Skeletal muscle tissue (tissue), 4 donors: ENCODE data around the gene SIM1. TPM values are rescaled to one million over a fixed set of nuclear protein-coding genes. Genes with fewer than 3 reads are reported as not detected.
"Not testable (repeated sequence)": the region's sequence is repeated elsewhere in the genome, so short reads cannot be mapped to it uniquely, and the experiment has no call there.

Experiments
- H3K27ac ChIP-seq: one replicate; pipeline ENCODE4 v1.7.0; 2013; ENCODE audit warnings: mild to moderate bottlenecking, low read depth, low read length, inconsistent platforms
- H3K27me3 ChIP-seq, 3 donors: one replicate each; pipeline ENCODE4 v1.7.0; 2013; ENCODE audit warnings: low read length in 3 of 3; ENCODE audit not compliant: control insufficient read depth in 3 of 3, insufficient read depth in 3 of 3
- H3K36me3 ChIP-seq, 3 donors: one replicate each; pipeline ENCODE4 v1.7.0; 2013; ENCODE audit warnings: low read length in 3 of 3; ENCODE audit not compliant: control insufficient read depth in 3 of 3, insufficient read depth in 3 of 3
- H3K4me1 ChIP-seq, 3 donors: one replicate each; pipeline ENCODE4 v1.7.0; 2013; ENCODE audit warnings: low read length in 3 of 3, mild to moderate bottlenecking in 3 of 3; ENCODE audit not compliant: control insufficient read depth in 3 of 3, insufficient read depth in 3 of 3
- H3K4me3 ChIP-seq, 3 donors: one replicate each; pipeline ENCODE4 v1.7.0; 2013; ENCODE audit warnings: low read length in 3 of 3
- H3K9ac ChIP-seq, 3 donors: one replicate each; pipeline ENCODE4 v1.7.0; 2013; ENCODE audit warnings: low read length in 3 of 3, mild to moderate bottlenecking in 3 of 3, moderate library complexity in 2 of 3, low read depth in 1 of 3
- H3K9me3 ChIP-seq, 3 donors: one replicate each; pipeline ENCODE4 v1.7.0; 2013; ENCODE audit warnings: low read length in 3 of 3; ENCODE audit not compliant: control insufficient read depth in 3 of 3
- total RNA-seq: library from RNA; depleted of rRNA; stranded (reverse); fragments of >200 nt; gene quantifications from one replicate; pipeline ENCODE4 v1.2.3, GENCODE V29; 2014
- donor health status: Osteomylitis.

Gene SIM1
- total RNA-seq, 1 donor from 2014 or later = 1.6 TPM

DNA sequence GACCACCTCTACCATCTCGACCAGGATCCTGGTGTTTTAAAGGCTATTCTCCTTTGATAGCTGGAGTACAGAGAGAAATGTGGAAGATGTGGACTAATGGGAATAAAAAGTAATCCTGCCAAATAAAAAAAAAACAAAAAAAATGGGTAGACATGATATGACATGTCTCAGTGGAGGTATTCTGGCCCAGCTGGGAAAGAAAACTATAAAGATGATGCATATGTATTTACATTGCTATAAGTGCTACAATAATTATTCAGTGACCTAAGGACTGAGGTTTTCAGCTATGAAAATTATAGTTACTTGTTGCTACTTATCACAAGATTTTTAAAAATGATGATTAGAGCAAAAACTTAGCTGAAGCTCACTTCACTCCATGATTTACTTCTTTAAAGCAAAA lies 101.1 kb downstream of the SIM1 start:
- Histone ChIP-seq H3K4me1 (no peaks in the 10 kb centered on the region), H3K9me3 (peaks cover 0 to 2% (median 0%) of the 10 kb centered on the region in 3 donors), H3K9ac (no peak overlapping the region), H3K36me3 (no peaks in the 10 kb centered on the region), H3K27ac (no peak overlapping the region), H3K4me3 (no peak overlapping the region), H3K27me3 (no peaks in the 10 kb centered on the region)

DNA sequence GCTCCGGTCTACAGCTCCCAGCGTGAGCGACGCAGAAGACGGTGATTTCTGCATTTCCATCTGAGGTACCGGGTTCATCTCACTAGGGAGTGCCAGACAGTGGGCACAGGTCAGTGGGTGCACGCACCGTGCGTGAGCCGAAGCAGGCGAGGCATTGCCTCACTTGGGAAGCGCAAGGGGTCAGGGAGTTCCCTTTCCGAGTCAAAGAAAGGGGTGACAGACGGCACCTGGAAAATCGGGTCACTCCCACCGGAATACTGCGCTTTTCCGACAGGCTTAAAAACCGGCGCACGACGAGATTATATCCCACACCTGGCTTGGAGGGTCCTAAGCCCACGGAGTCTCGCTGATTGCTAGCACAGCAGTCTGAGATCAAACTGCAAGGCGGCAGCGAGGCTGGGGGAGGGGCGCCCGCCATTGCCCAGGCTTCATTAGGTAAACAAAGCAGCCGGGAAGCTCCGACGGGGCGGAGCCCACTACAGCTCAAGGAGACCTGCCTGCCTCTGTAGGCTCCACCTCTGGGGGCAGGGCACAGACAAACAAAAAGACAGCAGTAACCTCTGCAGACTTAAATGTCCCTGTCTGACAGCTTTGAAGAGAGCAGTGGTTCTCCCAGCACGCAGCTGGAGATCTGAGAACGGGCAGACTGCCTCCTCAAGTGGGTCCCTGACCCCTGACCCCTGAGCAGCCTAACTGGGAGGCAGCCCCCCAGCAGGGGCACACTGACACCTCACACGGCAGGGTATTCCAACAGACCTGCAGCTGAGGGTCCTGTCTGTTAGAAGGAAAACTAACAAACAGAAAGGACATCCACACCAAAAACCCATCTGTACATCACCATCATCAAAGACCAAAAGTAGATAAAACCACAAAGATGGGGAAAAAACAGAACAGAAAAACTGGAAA lies 109.7 kb downstream of the SIM1 start:
- not testable (repeated sequence) for H3K4me3 ChIP-seq, H3K9me3 ChIP-seq, H3K36me3 ChIP-seq, H3K27me3 ChIP-seq, H3K9ac ChIP-seq, H3K4me1 ChIP-seq, H3K27ac ChIP-seq

DNA sequence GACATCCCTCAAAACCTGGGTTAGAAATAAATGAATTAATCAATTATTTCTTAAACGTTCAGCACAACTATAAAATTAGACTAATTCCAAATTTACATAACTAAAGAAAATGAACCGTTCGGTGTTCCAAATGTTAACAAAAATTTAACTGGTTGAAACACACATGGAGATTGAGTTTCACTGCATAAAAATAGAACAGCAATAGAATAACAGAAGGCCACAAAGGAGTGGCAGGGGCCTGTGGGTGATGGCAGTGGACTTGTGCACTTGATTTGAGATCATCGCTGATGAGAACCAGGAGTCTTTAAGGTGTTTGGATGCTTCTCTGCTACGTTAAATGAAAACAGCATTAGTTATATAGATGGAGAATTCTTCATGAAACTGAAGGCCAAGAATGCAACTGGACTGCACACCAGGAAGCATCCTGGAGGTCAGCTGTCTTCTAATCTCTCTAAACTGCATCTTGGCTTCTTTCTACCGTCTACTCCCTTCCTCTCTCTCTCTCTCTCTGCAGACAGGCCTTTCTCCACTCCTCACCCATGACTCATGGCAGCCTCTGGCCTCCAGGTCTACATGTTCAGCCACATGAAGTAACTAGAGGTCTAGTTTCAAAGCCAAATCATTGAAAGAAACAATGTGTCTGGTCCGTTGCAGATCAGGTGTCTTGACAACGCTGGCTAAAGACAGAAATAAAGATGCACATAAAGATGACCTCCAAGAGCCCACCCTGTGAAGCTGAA lies 111.3 kb downstream of the SIM1 start:
- H3K4me3 ChIP-seq = no peak overlapping the region

GRCh38 chr6:100350139-100350538 lies 114.6 kb downstream of the SIM1 start:
- Histone ChIP-seq H3K9ac (no peak overlapping the region), H3K27me3 (no peaks in the 10 kb centered on the region), H3K4me3 (no peak overlapping the region), H3K9me3 (no peaks in the 10 kb centered on the region), H3K27ac (no peak overlapping the region), H3K36me3 (no peaks in the 10 kb centered on the region), H3K4me1 (peaks cover 0 to 8% (median 4%) of the 10 kb centered on the region in 3 donors)

More for the DNA sequence above, 111.3 kb downstream of the SIM1 start:
- peaks cover 0 to 5% (median 4%) of the 10 kb centered on the region in 3 donors for H3K4me1 ChIP-seq
- H3K9me3 ChIP-seq = no peaks in the 10 kb centered on the region
- no peak overlapping the region for H3K9ac ChIP-seq
- no peak overlapping the region for H3K27ac ChIP-seq
- no peaks in the 10 kb centered on the region for H3K36me3 ChIP-seq
- H3K27me3 ChIP-seq = no peaks in the 10 kb centered on the region

GRCh38 chr6:100349366-100349765 lies 115.4 kb downstream of the SIM1 start:
- no peaks in the 10 kb centered on the region for H3K27me3 ChIP-seq
- H3K4me1 ChIP-seq = peaks cover 0 to 8% (median 7%) of the 10 kb centered on the region in 3 donors

GRCh38 chr6:100347901-100348550 lies 116.7 kb downstream of the SIM1 start:
- no peak overlapping the region for H3K27ac ChIP-seq
- H3K9me3 ChIP-seq = no peaks in the 10 kb centered on the region
- H3K4me1 ChIP-seq = peaks cover 0 to 13% (median 10%) of the 10 kb centered on the region in 3 donors
- no peak overlapping the region for H3K9ac ChIP-seq
- H3K27me3 ChIP-seq = no peaks in the 10 kb centered on the region
- H3K4me3 ChIP-seq = no peak overlapping the region
- no peaks in the 10 kb centered on the region for H3K36me3 ChIP-seq

More at GRCh38 chr6:100349366-100349765, 115.4 kb downstream of the SIM1 start:
- Histone ChIP-seq H3K4me3 (no peak overlapping the region), H3K36me3 (no peaks in the 10 kb centered on the region), H3K9me3 (no peaks in the 10 kb centered on the region), H3K9ac (no peak overlapping the region), H3K27ac (no peak overlapping the region)

DNA sequence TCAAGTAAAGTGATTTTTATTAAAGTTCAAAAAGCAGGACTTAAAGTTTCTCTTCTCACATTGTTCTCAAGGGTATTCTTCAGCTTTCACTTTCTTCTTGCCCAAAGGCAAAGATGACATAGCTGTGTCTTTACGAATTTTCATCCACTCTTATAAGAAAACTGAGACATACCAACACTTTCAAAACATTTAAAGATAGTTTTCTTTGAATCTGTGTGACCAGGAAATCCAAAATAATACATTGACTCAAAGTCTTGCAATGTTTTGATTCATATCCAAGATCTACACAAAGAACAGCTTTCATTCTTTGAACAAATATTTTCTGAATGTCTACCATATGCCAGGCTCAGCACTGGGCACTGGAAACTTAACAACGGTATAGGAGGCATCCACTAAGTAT lies 117.9 kb downstream of the SIM1 start:
- no peak overlapping the region for H3K4me3 ChIP-seq
- H3K9me3 ChIP-seq = no peaks in the 10 kb centered on the region
- H3K9ac ChIP-seq = no peak overlapping the region
- no peak overlapping the region for H3K27ac ChIP-seq
- no peaks in the 10 kb centered on the region for H3K27me3 ChIP-seq
- H3K4me1 ChIP-seq = peaks cover 2 to 16% (median 10%) of the 10 kb centered on the region in 3 donors
- no peaks in the 10 kb centered on the region for H3K36me3 ChIP-seq

- Histone ChIP-seq H3K4me1 (peaks cover 2 to 16% (median 10%) of the 10 kb centered on the region in 3 donors), H3K4me3 (no peak overlapping the region), H3K36me3 (no peaks in the 10 kb centered on the region), H3K9me3 (no peaks in the 10 kb centered on the region), H3K27me3 (no peaks in the 10 kb centered on the region), H3K27ac (no peak overlapping the region), H3K9ac (no peak overlapping the region)
Measured at GRCh38 chr6:100346203-100346602, 118.5 kb downstream of the SIM1 start.

DNA sequence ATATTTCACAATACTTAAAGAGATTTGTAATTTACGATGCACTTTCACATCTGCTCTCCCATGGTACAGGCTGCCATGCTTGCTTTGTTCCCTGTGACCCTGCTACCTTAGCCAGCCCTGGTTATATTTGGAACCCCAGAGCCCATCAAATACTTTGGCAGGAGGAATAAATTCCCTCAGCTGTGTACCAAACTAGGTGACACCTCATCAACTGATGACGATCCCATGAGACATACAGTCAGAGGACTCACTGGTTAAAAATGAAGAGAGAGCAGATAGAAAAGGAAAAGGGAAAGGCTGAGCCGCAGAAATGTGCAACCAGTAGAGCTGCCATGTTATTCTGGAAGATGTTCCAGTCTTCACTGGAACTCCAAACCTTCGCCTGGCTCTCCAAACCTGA lies 120.0 kb downstream of the SIM1 start:
- Histone ChIP-seq H3K27ac (peak overlapping the region; percentile 67), H3K9ac (no peak overlapping the region), H3K4me1 (peaks cover 2 to 16% (median 10%) of the 10 kb centered on the region in 3 donors), H3K9me3 (no peaks in the 10 kb centered on the region), H3K27me3 (no peaks in the 10 kb centered on the region), H3K36me3 (no peaks in the 10 kb centered on the region), H3K4me3 (no peak overlapping the region)
